ENCODE data around the gene SARDH.
"Not testable (repeated sequence)": the region's sequence is repeated elsewhere in the genome, so short reads cannot be mapped to it uniquely, and the experiment has no call there.

SARDH gene

GRCh38 chr9:133775951-133776905 lies 38.1 kb upstream of the SARDH start:
- DNase-seq, result no peak

DNA sequence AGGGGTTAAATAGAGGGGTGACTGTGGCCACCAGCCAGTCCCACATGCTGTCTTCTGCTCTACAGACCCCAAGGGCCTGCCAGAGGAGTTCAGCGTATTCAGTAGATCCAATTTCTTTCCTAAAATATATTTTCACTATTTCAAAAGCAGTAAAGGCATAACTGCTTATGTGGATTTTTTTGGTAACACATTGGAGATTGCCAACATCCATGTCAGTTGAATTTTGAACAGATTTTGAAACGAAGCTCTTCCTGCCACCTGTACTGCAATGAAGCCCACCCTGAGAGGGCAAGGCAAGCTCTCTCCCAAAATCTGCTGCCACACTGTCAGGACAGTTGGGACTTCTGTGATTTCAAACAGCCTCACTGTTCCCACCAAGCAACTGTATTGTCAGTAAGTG lies 37.1 kb upstream of the SARDH start:
- DNase-seq, result no peak

- DNase-seq, result no peak
Measured at GRCh38 chr9:133774799-133775198, 36.6 kb upstream of the SARDH start.

DNA sequence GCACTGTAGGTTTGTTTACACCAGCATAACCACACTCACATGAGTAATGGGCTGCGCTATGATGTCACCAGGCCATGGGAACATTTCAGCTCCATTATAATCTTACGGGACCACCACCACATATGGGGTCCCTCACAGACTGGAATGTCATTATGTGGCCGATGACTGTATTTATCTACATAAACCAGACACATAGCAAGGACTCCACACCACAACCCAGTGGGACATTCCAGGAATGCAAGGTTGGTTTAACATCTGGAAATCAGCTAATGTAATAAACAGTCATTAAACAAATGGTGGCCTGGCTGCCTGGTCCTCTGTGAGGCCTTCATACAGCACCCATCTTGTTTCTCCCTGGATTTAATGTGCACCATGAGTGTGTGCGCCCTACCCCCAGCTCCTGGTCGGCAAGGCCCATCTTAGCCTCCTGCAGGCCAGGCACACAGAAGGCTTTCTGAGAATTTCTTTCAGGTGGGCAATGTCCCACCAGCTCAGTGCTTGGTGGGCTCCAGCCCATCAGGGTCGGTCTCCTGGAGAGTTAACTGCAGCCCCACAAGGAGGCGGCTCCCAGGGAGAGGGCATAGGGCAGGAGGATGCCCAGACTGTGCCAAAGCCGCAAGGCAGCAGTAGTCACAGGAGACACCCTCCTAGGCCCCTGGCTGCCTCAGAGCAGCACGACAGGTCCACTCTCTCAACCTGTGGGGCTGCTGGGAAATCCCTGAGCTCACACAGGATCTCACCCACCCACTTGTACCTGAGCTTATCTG lies 35.9 kb upstream of the SARDH start:
- DNase-seq, result no peak

GRCh38 chr9:133772581-133772980 lies 34.4 kb upstream of the SARDH start:
- no peak for DNase-seq

GRCh38 chr9:133771486-133772482 lies 33.6 kb upstream of the SARDH start:
- DNase-seq, result no peak

DNA sequence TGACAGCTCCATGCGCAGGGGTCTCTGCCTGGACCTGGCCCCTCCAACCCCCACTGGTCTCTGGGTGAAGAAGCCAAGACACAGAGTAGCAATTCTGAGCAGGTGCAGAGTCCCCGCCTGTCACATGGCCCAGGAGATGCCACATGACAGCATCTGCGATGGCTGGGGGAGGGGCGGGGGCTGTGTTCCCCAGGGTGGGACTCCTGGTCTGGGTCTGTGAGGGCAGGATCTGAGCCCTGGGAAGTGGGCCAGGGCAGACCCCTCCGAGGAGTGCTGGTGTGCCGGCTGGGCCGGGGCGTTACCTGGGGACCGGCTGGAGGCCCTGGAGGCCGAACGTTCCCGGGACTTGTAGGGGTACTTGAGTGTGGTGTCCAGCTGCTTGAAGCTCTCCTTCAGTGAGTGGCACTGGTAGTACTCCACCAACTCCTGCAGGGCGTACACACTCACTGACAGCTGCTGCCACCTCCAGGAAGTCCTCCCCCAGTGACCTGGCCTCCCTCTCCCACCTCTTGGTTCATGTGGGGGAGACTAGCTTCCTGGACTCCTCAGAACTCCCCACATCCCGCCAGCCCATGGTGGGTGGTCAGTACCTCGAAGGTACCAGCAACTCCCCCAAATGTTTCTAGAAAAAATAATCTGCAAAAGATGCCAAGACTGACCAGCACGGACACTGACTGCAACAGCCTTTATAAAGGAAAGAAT lies 32.1 kb upstream of the SARDH start:
- DNase-seq, result no peak

DNA sequence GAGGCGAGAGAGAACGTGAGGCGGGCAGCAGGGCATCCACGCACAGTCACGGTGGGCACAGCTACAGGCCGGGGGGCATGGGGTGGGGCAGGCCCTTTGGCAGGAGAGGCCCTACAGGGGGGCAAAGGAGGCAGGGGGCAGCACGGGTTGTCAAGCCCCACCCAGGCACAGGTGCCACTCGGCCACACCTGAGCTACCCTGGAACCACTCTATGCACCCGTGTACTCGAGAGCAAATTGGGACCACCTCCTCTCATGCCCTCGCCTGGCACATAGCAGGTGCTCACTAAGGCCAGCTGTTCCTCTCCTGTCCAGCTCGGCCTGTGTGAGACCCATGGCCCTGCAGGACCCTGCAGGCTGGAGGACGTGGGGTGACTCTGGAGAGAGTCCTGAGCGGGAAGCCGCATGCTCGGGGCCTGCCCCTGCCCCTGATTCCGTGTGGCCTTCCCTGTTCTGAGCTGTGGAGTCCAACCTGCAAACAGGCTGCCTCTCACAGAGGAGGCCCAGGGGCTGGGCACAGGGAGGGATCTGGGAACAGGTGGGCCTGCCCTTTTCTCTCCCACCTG lies 31.4 kb upstream of the SARDH start:
- DNase-seq, result no peak

DNA sequence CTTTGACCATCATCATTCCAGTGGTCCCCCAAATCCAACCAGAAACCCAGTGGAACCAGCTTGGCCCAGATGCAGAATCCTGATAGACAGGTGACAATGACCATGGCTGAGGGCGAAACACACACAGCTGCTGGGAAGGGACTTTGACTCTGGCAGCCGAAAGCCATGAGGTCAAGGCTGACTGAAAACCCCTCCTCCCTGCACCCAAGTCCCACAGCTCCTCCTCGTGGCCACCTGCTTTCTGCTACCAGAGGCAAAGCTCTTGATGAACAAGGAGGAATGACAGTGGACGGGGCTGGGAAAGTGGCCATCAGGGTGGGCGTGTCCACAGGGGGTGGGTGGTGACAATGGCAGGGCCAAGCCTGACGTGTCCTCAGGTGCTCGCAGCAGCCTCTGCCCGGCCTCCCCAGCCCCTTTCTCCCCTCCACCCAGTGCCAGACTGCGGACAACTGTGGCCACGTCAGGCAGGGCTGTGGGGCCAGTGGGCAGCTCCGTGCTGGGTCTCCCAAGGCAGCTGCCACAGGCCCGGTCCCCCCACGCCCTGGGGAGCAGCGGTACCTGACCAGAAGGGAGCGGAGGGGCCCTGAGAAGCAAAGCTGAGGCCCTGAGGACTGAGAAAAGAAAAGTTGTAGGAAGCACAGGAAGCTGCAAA lies 30.8 kb upstream of the SARDH start:
- no peak for DNase-seq

- DNase-seq, result no peak
Measured at GRCh38 chr9:133768371-133768858, 30.3 kb upstream of the SARDH start.

GRCh38 chr9:133767625-133768024 lies 29.5 kb upstream of the SARDH start:
- DNase-seq, result no peak

GRCh38 chr9:133767008-133767407 lies 28.9 kb upstream of the SARDH start:
- no peak for DNase-seq

GRCh38 chr9:133766234-133766633 lies 28.1 kb upstream of the SARDH start:
- DNase-seq, result not testable (repeated sequence)

DNA sequence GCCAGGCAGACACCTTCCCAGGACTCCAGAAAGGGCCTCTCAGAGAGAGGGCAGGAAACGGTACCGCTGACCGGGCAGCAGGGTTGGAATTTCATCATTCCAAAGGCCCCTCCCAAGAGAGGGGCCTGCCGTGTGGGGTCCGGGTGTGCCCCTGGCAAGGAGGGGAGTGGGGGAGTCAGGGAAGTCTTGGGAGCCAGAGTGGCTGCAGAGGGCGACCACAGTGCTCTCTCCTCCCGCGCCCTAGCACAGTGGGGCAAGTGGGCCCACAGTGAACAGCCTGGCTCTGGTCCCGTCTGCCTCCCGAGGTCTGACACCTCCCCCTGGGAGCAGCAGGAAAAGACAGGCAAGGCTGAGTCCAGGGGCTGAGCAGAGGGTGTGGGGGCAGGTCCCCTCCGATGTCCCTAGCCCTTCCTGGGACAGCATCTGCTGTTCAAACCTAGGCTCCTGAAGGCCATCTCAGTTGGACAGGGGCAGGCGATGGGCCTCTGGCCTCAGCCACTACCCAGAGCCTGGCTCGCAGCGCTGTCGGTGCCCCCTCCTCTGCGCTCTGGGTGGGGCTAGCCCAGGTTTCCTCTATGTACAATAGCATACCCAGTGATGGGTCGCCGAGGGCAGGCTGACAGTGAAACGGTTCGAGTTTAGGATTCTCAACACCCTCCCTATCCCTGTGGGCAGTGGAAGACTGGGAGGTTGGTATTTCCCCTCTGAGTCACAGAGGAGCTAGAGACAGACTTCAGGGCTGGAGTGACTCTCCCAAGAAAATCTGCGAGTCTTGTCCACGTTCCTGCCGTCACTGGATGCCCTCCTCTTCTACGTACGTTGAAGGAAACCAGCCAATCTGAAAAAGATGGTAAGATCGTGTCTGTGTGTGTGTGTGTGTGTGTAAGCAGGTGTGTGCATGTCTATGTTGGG lies 25.4 kb upstream of the SARDH start:
- DNase-seq, result no peak

GRCh38 chr9:133762488-133763271 lies 24.5 kb upstream of the SARDH start:
- DNase-seq, result no peak

DNA sequence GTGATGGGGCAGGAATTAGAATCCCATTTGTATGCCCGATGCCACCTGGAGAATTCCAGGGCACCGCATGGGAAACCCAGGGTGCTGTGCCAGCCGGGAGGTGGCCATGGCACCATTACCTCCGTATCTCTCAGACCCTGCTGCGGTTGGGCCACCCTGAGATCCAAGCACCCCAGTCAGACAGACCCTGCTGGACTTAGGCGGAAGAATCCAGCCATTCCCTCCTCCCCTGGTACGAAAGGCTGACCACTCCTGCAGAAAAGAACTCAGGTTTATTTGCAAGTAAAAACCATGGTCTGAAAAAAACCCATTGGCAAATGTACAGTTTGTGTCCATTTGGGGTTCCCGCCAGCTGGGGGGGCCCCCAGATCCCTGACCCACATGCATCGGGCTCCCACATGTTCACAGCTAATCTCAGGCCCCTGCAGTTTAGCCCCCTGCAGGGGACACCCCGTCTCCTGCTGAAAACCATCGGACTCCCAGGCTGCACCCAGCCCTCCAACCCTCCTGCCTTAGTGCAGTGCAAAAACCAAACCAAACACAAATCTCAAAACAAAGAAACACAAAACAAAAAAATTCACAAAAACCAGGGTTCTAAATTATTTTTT lies 23.6 kb upstream of the SARDH start:
- no peak for DNase-seq

DNA sequence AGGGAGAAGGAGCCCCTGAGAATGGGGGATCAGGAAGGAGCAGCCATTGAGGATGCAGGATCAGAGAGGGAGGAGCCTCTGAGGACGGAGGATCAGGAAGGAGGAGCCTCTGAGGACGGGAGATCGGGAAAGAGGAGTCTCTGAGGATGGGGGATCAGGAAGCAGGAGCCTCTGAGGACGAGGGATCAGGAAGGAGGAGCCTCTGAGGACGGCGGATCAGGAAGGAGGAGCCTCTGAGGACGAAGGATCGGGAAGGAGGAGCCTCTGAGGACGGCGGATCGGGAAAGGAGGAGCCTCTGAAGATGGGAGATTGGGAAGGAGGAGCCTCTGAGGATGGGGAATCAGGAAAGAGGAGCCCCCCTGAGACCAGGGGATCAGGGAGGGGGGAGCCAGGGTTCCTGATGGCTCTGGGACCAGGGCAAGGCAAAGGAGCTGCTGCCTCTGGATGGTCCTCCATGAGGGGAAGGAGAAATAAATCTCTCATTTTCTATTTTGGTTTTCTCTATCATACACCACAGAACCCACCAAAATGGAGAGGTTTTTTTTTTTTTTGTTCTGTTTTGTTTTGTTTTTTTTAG lies 22.6 kb upstream of the SARDH start:
- no peak for DNase-seq

DNA sequence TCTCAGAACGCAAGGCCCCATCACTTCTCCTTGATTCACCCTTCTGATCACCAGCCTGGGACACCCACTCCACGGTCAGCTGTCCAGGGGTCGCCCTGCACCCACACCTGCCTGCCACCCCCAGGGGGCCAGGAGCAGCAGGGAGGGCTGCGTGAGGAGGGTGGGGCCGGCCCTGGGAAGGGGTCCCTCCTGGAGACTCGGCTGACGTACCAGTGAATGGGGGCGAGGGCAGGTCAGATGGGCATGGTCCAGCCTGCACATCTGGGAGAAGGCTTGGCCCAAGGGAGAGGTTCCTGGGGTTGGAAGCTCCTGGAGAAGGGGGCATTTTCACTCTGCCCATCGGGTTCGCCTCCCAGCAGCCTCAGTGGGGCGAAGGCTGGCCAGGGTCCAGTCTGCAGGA lies 21.8 kb upstream of the SARDH start:
- DNase-seq, result no peak

Measured in activated CD4-positive, alpha-beta T cell treated with anti-CD3 and anti-CD28 coated beads, Interleukin-2, amount 50 U/mL, for 48 hours (primary cell).